GM12878 (cell line): ENCODE measurements around the gene PRRC2B. TPM values are rescaled to one million over a fixed set of nuclear protein-coding genes. Genes with fewer than 3 reads are reported as not detected.

Experiments used
- ATAC-seq: fragments of 200-7000 bp; cut with Tn5 transposase; 3 replicates; pipeline ENCODE4 v1.9.1; 2020; ENCODE audit warnings: mild to moderate bottlenecking, moderate library complexity
- BruUV-seq: library from RNA; stranded (reverse); fragments of 400-500 nt; replicated peaks from 2 replicates; lab custom pipeline; 2021; lab: Mats Ljungman, UMichigan
- CTCF ChIA-PET: fragments of 300-600 bp; sonication (Branson Sonifier 250); formaldehyde crosslinking; extraction: SDS; loops from one replicate; lab custom pipeline; 2021; ENCODE audit warnings: inconsistent platforms; lab: Yijun Ruan, JAX
- POLR2A ChIA-PET: fragments of 350-600 bp; formaldehyde crosslinking; extraction: SDS; loops from one replicate; lab custom pipeline; 2021; ENCODE audit warnings: inconsistent platforms; lab: Charles Lee
- RAD21 ChIA-PET: fragments of 300-600 bp; sonication (Branson Sonifier 250); formaldehyde crosslinking; loops from one replicate; lab custom pipeline; 2023; ENCODE audit warnings: antibody characterized with exemption; ENCODE audit not compliant: unreplicated experiment; lab: Charles Lee
- SMC1A ChIA-PET: fragments of 300-600 bp; sonication (Branson Sonifier 250); formaldehyde crosslinking; loops from one replicate; lab custom pipeline; 2023; ENCODE audit not compliant: unreplicated experiment, uncharacterized antibody; lab: Charles Lee
- DNase-seq: peaks from one replicate; pipeline ENCODE4 v3.0.0-alpha.2; 2011; ENCODE audit warnings: low read depth, low spot score
- FAIRE-seq: peaks from 3 replicates; lab custom pipeline; 2011; peaks lifted over from hg19 to GRCh38; lab: Jason Lieb, UNC
- H2AFZ ChIP-seq: 2 replicates; pipeline ENCODE4 v1.6.0; 2011; ENCODE audit warnings: low read depth, low read length, control low read depth; ENCODE audit not compliant: control insufficient read depth
- H3K27ac ChIP-seq: 2 replicates; pipeline ENCODE4 v1.5.1; 2011; ENCODE audit warnings: control low read depth; ENCODE audit not compliant: control insufficient read depth, insufficient read depth
- H3K27me3 ChIP-seq, 2 experiments: replicated peaks in 1 of 2; 2 replicates each; pipeline versions ENCODE4 v1.6.0 to v1.6.1; 2011; ENCODE audit warnings: low read length in 1 of 2; ENCODE audit not compliant: control insufficient read depth in 2 of 2, insufficient read depth in 2 of 2
- H3K36me3 ChIP-seq, 2 experiments: 2 replicates each; pipeline ENCODE4 v1.5.1; 2011; ENCODE audit warnings: low read length in 1 of 2; ENCODE audit not compliant: control insufficient read depth in 2 of 2, insufficient read depth in 2 of 2
- H3K4me1 ChIP-seq: 2 replicates; pipeline ENCODE4 v1.6.1; 2011; ENCODE audit warnings: mild to moderate bottlenecking, low read length, moderate library complexity, mixed read lengths; ENCODE audit not compliant: control insufficient read depth, insufficient read depth
- H3K4me2 ChIP-seq: 2 replicates; pipeline ENCODE4 v1.6.0; 2011; ENCODE audit warnings: control low read depth; ENCODE audit not compliant: control insufficient read depth, insufficient read depth
- H3K4me3 ChIP-seq: fragments of 200-600 bp; sonication (generic); 2 replicates; pipeline ENCODE4 v1.5.1; 2016
- H3K79me2 ChIP-seq: 2 replicates; pipeline ENCODE4 v1.6.0; 2011; ENCODE audit warnings: low read length; ENCODE audit not compliant: control insufficient read depth, insufficient read depth
- H3K9ac ChIP-seq: 2 replicates; pipeline ENCODE4 v1.8.0; 2011; ENCODE audit warnings: low read length, control low read depth, mixed read lengths; ENCODE audit not compliant: control insufficient read depth, insufficient read depth
- H3K9me3 ChIP-seq: replicated peaks from 3 replicates; pipeline ENCODE4 v1.5.1; 2011; ENCODE audit warnings: mild to moderate bottlenecking, low read length; ENCODE audit not compliant: control insufficient read depth, insufficient read depth
- H4K20me1 ChIP-seq: 2 replicates; pipeline ENCODE4 v1.6.0; 2011; ENCODE audit not compliant: control insufficient read depth, insufficient read depth
- ASH2L ChIP-seq: fragments of 300-600, 200-600 bp; sonication (generic); IDR thresholded peaks from 2 replicates; pipeline ENCODE4 v1.6.1; 2017; ENCODE audit warnings: low read depth, mild to moderate bottlenecking, borderline replicate concordance
- EZH2 ChIP-seq: IDR thresholded peaks from 2 replicates; pipeline ENCODE4 v1.6.1; 2012; ENCODE audit warnings: low read depth, mild to moderate bottlenecking, control low read depth, inconsistent platforms, low read length, borderline replicate concordance; ENCODE audit not compliant: control insufficient read depth
- WGBS: methylation state at CpG from one replicate; pipeline ENCODE4 v1.1.6; 2016; ENCODE audit warnings: low lambda C conversion rate; ENCODE audit not compliant: insufficient replicate concordance, insufficient coverage; ENCODE audit errors: missing lambda C conversion rate; 5-methylcytosine and 5-hydroxymethylcytosine counted together
- in situ Hi-C: fragments of 300-500 bp; cut with MboI; formaldehyde crosslinking; loops from 9 replicates; pipeline ENCODE4 v1.14.3; 2018; ENCODE audit warnings: mixed read lengths
- intact Hi-C: fragments of 100-400 bp; cut with micrococcal nuclease; formaldehyde crosslinking; loops from one replicate; pipeline ENCODE4 v1.14.2; 2022; ENCODE audit not compliant: unreplicated experiment
- polyA plus RNA-seq, 11 experiments: library from polyadenylated mRNA; depleted of rRNA in 4 of 11; unstranded in 6 of 11; stranded (reverse) in 5 of 11; fragments of >200 nt; fragmentation: Nextera tagmentation in 4 of 11; fragmentation: Illumina TruSeq in 1 of 11; extraction: Ambion mirVana in 4 of 11; extraction: Trizol in 1 of 11; gene quantifications; 1 replicate in 1 of 11; 2 replicates in 10 of 11; pipeline versions ENCODE4 v1.2.1 to v1.2.3, GENCODE V29; 2011 to 2016; ENCODE audit warnings: inconsistent platforms in 2 of 11, missing spikeins in 2 of 11, low read depth in 1 of 11
- total RNA-seq, 4 experiments: library from RNA; depleted of rRNA in 3 of 4; stranded (reverse); fragments of >200 nt in 3 of 4; fragmentation: Illumina TruSeq in 1 of 4; extraction: Trizol in 1 of 4; gene quantifications; 2 replicates each; pipeline versions ENCODE4 v1.2.1 to v1.2.3, GENCODE V29; 2013 to 2021
- TF ChIP-seq, protein P1 (sequence below): IDR thresholded peaks from 2 replicates; pipeline ENCODE4 v1.6.1; 2011; ENCODE audit warnings: borderline replicate concordance, low read depth, mild to moderate bottlenecking, moderate library complexity, low read length; ENCODE audit not compliant: insufficient read depth, poor library complexity, severe bottlenecking

PRRC2B gene
- total and polyA plus RNA-seq, 10 of the 15 experiments (the other 5 are each of a cell fraction or from before 2014, with no cell fraction given): 0.84 to 155 (median 28.7) TPM

DNA sequence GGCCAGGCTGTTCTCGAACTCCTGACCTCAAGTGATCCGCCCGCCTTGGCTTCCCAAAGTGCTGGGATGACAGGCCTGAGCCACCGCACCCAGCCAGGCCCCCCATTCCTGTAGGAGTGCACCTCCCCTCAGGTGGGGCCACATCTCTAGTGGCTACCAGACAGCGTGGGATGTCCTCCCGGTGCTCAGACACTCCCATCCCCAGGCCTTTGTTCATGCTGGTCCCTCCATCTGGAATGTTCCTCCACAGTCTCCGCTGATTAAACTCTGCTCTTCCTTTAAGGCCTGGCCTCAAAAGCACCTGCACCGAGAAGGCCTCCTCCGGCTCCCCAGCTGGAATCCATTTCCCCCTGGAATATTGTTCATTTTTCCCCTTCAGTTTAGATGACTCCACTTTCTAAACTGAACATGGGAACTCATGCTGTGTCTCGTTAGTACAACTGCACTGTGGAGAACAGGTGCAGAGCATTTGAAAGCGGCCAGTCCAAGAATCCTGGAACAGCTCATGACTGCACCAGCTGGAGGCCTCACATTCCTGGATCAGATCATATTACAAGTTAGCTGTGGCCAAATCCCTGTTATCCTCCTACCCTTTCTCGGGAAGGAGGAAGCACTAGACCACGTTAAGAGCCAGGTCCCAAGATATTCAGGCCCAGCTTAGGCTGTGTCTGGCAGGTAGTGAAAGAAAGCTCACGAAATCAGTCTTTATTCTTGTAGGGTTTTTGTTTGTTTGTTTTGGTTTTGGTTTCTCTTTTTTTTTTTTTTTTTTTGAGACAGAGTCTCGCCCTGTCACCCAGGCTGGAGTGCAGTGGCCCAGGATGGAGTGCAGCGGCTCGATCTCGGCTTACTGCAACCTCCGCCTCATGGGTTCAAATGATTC, 10.8 kb upstream of the PRRC2B start:
- peak; percentile 39; the same call in 1 of the 3 replicates for ATAC-seq
- peak overlapping the region; percentile 64 for H3K4me2 ChIP-seq
- WGBS: 65% methylated on average over 14 of the region's 19 CpGs
- H2AFZ ChIP-seq: peak overlapping the region; percentile 89
- BruUV-seq: no TSS peak
- H3K79me2 ChIP-seq: no peaks in the 10 kb centered on the region
- TF ChIP-seq EZH2: no peak
- no peak for TF ChIP-seq ASH2L
- TF ChIP-seq, protein P1, sequence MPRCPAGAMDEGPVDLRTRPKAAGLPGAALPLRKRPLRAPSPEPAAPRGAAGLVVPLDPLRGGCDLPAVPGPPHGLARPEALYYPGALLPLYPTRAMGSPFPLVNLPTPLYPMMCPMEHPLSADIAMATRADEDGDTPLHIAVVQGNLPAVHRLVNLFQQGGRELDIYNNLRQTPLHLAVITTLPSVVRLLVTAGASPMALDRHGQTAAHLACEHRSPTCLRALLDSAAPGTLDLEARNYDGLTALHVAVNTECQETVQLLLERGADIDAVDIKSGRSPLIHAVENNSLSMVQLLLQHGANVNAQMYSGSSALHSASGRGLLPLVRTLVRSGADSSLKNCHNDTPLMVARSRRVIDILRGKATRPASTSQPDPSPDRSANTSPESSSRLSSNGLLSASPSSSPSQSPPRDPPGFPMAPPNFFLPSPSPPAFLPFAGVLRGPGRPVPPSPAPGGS: no peak
- POLR2A ChIA-PET: interaction anchor here (0.7 to 1.0 kb wide), 2 partner anchors 10 to 164 kb away, joined by 3 to 7 read pairs; no protein-coding TSS in a partner anchor
- H3K4me1 ChIP-seq: peaks cover 5% of the 10 kb centered on the region
- no peak for FAIRE-seq
- H3K9me3 ChIP-seq: no peaks in the 10 kb centered on the region
- H4K20me1 ChIP-seq: no peaks in the 10 kb centered on the region
- RAD21 ChIA-PET: no interaction called here
- peak overlapping the region; percentile 44 for H3K9ac ChIP-seq
- no peaks in the 10 kb centered on the region for H3K27me3 ChIP-seq
- intact Hi-C loops (no loop called here), in situ Hi-C loops (no loop called here)
- H3K36me3 ChIP-seq: no peaks in the 10 kb centered on the region
- CTCF ChIA-PET: interaction anchor here (1.2 kb wide), 1 partner anchor 84 kb away, joined by 4 read pairs; no protein-coding TSS in a partner anchor
- no peak for DNase-seq
- H3K27ac ChIP-seq: no peak overlapping the region
- H3K4me3 ChIP-seq: no peak overlapping the region
- SMC1A ChIA-PET: interaction anchor here (1.9 kb wide), 1 partner anchor 10 kb away, joined by 8 read pairs; no protein-coding TSS in a partner anchor
